ENCODE data around the gene JPT1.

- TF ChIP-seq POLR2A (IDR thresholded peaks at IDR 0.05) (no peak), CTCF (IDR thresholded peaks at IDR 0.05) (no peak)
These were observed 11.9 kb downstream of the JPT1 start for GRCh38 chr17:75142236-75142971.
